A673 (cell line): ENCODE measurements around the gene SKP1. TPM values are rescaled to one million over a fixed set of nuclear protein-coding genes. Genes with fewer than 3 reads are reported as not detected.

ENCODE experiments used
- BruUV-seq: library from RNA; stranded (reverse); fragments of 400-500 nt; replicated peaks from 2 replicates; lab custom pipeline; 2021; lab: Mats Ljungman, UMichigan
- CTCF ChIA-PET: fragments of 300-600 bp; sonication (Branson Sonifier 250); formaldehyde crosslinking; loops from one replicate; lab custom pipeline; 2022; ENCODE audit warnings: antibody characterized with exemption; lab: Charles Lee
- POLR2A ChIA-PET: fragments of 300-600 bp; sonication (Branson Sonifier 250); formaldehyde crosslinking; loops from one replicate; lab custom pipeline; 2022; ENCODE audit warnings: antibody characterized with exemption; ENCODE audit not compliant: low non-redundant PET; lab: Charles Lee
- DNase-seq: peaks from one replicate; pipeline ENCODE4 v3.0.0-alpha.2; 2015; ENCODE audit warnings: low spot score
- H3K27ac ChIP-seq: fragments of 200-600 bp; sonication (generic); 2 replicates; pipeline ENCODE4 v1.5.1; 2016; ENCODE audit warnings: mixed run types, low read depth, mild to moderate bottlenecking, mixed read lengths, antibody characterized with exemption, low read length; ENCODE audit not compliant: poor library complexity, severe bottlenecking
- H3K27me3 ChIP-seq: fragments of 200-600 bp; sonication (generic); replicated peaks from 2 replicates; pipeline ENCODE4 v1.6.1; 2017; ENCODE audit warnings: mixed run types, low read depth, mild to moderate bottlenecking, mixed read lengths, antibody characterized with exemption, low read length; ENCODE audit not compliant: insufficient read depth, poor library complexity
- H3K36me3 ChIP-seq: fragments of 200-600 bp; sonication (generic); 2 replicates; pipeline ENCODE4 v1.6.1; 2016; ENCODE audit warnings: mixed run types, mild to moderate bottlenecking, mixed read lengths, antibody characterized with exemption, low read length; ENCODE audit not compliant: insufficient read depth, poor library complexity, severe bottlenecking
- H3K4me1 ChIP-seq: fragments of 200-600 bp; sonication (generic); 2 replicates; pipeline ENCODE4 v1.6.1; 2017; ENCODE audit warnings: mixed run types, mild to moderate bottlenecking, mixed read lengths, antibody characterized with exemption, low read length; ENCODE audit not compliant: insufficient read depth, poor library complexity, severe bottlenecking
- H3K4me3 ChIP-seq: fragments of 200-600 bp; sonication (generic); 2 replicates; pipeline ENCODE4 v1.5.1; 2016; ENCODE audit warnings: low read depth, mixed run types, mild to moderate bottlenecking, mixed read lengths, low read length; ENCODE audit not compliant: poor library complexity, severe bottlenecking
- H3K9me3 ChIP-seq: fragments of 200-600 bp; sonication (generic); 2 replicates; pipeline ENCODE4 v1.6.1; 2016; ENCODE audit warnings: mixed run types, low read depth, mild to moderate bottlenecking, mixed read lengths, antibody characterized with exemption, low read length; ENCODE audit not compliant: poor library complexity, severe bottlenecking
- EZH2 ChIP-seq: fragments of 200-600 bp; sonication (generic); IDR thresholded peaks from 2 replicates; pipeline ENCODE4 v1.6.1; 2017; ENCODE audit warnings: borderline replicate concordance, low read depth, mild to moderate bottlenecking, mixed read lengths, antibody characterized with exemption, low read length; ENCODE audit not compliant: poor library complexity, severe bottlenecking
- intact Hi-C: fragments of 100-400 bp; cut with micrococcal nuclease; formaldehyde crosslinking; loops from one replicate; pipeline ENCODE4 v1.10.0; 2022; ENCODE audit not compliant: unreplicated experiment
- total RNA-seq: library from RNA; stranded (reverse); gene quantifications from 2 replicates; pipeline ENCODE4 v1.2.3, GENCODE V29; 2021
- TF ChIP-seq, protein P1 (sequence below): fragments of 300-800, 200-600 bp; sonication (generic); conservative IDR thresholded peaks from 2 replicates; pipeline ENCODE4 v1.5.1; 2017; ENCODE audit warnings: low read depth, mild to moderate bottlenecking, antibody characterized with exemption, low read length, moderate library complexity, mixed read lengths

Gene SKP1
- total RNA-seq, 1 experiment from 2014 or later = 465 TPM

- no peaks in the 10 kb centered on the region for H3K4me1 ChIP-seq
- intact Hi-C loops = no loop called here
- TF ChIP-seq EZH2 = no peak
- TF ChIP-seq, protein P1, sequence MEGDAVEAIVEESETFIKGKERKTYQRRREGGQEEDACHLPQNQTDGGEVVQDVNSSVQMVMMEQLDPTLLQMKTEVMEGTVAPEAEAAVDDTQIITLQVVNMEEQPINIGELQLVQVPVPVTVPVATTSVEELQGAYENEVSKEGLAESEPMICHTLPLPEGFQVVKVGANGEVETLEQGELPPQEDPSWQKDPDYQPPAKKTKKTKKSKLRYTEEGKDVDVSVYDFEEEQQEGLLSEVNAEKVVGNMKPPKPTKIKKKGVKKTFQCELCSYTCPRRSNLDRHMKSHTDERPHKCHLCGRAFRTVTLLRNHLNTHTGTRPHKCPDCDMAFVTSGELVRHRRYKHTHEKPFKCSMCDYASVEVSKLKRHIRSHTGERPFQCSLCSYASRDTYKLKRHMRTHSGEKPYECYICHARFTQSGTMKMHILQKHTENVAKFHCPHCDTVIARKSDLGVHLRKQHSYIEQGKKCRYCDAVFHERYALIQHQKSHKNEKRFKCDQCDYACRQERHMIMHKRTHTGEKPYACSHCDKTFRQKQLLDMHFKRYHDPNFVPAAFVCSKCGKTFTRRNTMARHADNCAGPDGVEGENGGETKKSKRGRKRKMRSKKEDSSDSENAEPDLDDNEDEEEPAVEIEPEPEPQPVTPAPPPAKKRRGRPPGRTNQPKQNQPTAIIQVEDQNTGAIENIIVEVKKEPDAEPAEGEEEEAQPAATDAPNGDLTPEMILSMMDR = no peak
- no peaks in the 10 kb centered on the region for H3K9me3 ChIP-seq
- ChIA-PET CTCF (interaction anchor here (0.9 kb wide), 1 partner anchor 109 kb away, joined by 3 read pairs; no protein-coding TSS in a partner anchor), POLR2A (no interaction called here)
- H3K27ac ChIP-seq = no peak overlapping the region
- no TSS peak for BruUV-seq
- no peak for DNase-seq
- H3K36me3 ChIP-seq = peaks cover 63% of the 10 kb centered on the region
- no peaks in the 10 kb centered on the region for H3K27me3 ChIP-seq
- H3K4me3 ChIP-seq = no peak overlapping the region
These were observed 28.4 kb downstream of the SKP1 start for GRCh38 chr5:134148316-134148715.

- no peak for DNase-seq
- ChIA-PET CTCF (interaction anchor here (0.6 to 2.1 kb wide), 2 partner anchors 76 to 107 kb away, joined by 10 to 13 read pairs; no protein-coding TSS in a partner anchor), POLR2A (no interaction called here)
- no peak for TF ChIP-seq EZH2
- Histone ChIP-seq H3K4me3 (no peak overlapping the region), H3K27ac (no peak overlapping the region), H3K27me3 (no peaks in the 10 kb centered on the region), H3K4me1 (no peaks in the 10 kb centered on the region), H3K9me3 (no peaks in the 10 kb centered on the region), H3K36me3 (peaks cover 55% of the 10 kb centered on the region)
- BruUV-seq = no TSS peak
- intact Hi-C loops = no loop called here
These were observed 29.9 kb downstream of the SKP1 start for GRCh38 chr5:134146651-134147518.

DNA sequence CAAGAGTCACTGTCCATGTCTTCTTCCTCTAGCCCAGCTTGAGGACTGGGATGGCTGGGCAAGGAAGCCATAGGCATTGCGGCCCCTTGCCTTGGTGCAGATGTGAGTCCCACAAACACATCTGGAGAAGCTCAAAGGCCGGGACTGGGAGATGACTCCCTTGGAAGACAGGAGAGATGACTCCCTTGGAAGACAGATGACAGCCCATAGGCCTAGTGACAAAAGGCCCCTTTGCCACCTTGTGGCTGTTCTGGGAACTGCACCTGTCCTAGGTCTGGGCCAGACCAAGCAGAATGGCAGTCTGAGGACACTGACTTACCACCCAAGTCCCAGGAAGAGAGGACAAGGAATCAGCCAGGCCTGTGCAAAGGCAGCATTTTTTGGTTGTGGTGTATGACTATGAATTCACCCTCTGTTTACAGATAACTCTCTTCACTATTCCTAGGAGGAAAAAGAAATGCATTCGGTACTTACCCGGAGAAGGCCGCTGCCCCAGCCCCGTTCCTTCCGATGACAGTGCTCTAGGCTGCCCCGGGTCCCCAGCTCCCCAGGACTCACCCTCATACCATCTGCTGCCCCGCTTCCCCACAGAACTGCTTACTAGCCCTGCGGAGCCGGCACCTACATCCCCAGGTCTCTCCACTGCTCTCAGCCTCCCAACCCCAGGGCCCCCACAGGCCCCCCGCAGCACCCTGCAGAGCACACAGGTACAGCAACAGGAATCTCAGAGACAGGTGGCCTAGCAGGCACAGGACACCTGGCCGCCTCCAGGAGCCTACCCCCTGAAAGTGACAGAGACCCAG lies 30.8 kb downstream of the SKP1 start:
- Histone ChIP-seq H3K9me3 (no peaks in the 10 kb centered on the region), H3K4me1 (no peaks in the 10 kb centered on the region), H3K36me3 (peaks cover 46% of the 10 kb centered on the region), H3K27ac (no peak overlapping the region), H3K4me3 (no peak overlapping the region), H3K27me3 (no peaks in the 10 kb centered on the region)
- CTCF ChIA-PET = interaction anchor here (0.6 to 2.1 kb wide), 3 partner anchors 65 to 106 kb away, joined by 3 to 13 read pairs (median 4); no protein-coding TSS in a partner anchor
- POLR2A ChIA-PET = no interaction called here
- TF ChIP-seq, protein P1 = peak; percentile 91
- TF ChIP-seq EZH2 = no peak
- no TSS peak for BruUV-seq
- intact Hi-C loops = loop anchor here (1.0 kb wide), 1 partner anchor 107 kb away; no protein-coding TSS in a partner anchor
- peak; percentile 79 for DNase-seq
